HepG2 (cell line): Measurements from ENCODE around the gene GALNTL6. TPM values are rescaled to one million over a fixed set of nuclear protein-coding genes. Genes with fewer than 3 reads are reported as not detected.

Source experiments
- ATAC-seq: fragments of 200-7000 bp; cut with Tn5 transposase; 3 replicates; pipeline ENCODE4 v1.9.1; 2020; ENCODE audit warnings: mild to moderate bottlenecking, moderate library complexity
- BruUV-seq: library from RNA; stranded (reverse); fragments of 400-500 nt; replicated peaks from 2 replicates; lab custom pipeline; 2021; lab: Mats Ljungman, UMichigan
- CTCF ChIA-PET: fragments of 300-600 bp; formaldehyde crosslinking; extraction: SDS; loops from one replicate; lab custom pipeline; 2021; ENCODE audit warnings: low total read pairs, inconsistent platforms, low intra/inter-chr PET ratio; lab: Yijun Ruan, JAX
- POLR2A ChIA-PET: fragments of 350-600 bp; sonication (Branson Sonifier 250); formaldehyde crosslinking; loops from one replicate; lab custom pipeline; 2020; ENCODE audit warnings: antibody characterized with exemption, inconsistent platforms; lab: Yijun Ruan, JAX
- DNase-seq: peaks from one replicate; pipeline ENCODE4 v3.0.0-alpha.2; 2015; ENCODE audit warnings: low spot score
- FAIRE-seq: peaks from 3 replicates; lab custom pipeline; 2011; peaks lifted over from hg19 to GRCh38; lab: Jason Lieb, UNC
- H2AFZ ChIP-seq: one replicate; pipeline ENCODE4 v1.6.1; 2011; ENCODE audit warnings: low read length, inconsistent platforms
- H3K27ac ChIP-seq: fragments of 300-600 bp; 3 replicates; pipeline ENCODE4 v1.8.0; 2011; ENCODE audit warnings: mixed run types, mild to moderate bottlenecking, mixed read lengths, low read length, inconsistent platforms; ENCODE audit not compliant: insufficient read depth; ENCODE audit errors: extremely low read length
- H3K27me3 ChIP-seq, 2 experiments: fragments of 200-600 bp in 1 of 2; 2 replicates in 1 of 2; 3 replicates in 1 of 2; pipeline versions ENCODE4 v1.6.0 to v1.8.0; 2011; ENCODE audit warnings: low read length in 2 of 2, mild to moderate bottlenecking in 2 of 2, moderate library complexity in 2 of 2, inconsistent platforms in 1 of 2; ENCODE audit not compliant: insufficient read depth in 2 of 2, control insufficient read depth in 1 of 2
- H3K36me3 ChIP-seq, 2 experiments: fragments of 200-600 bp in 1 of 2; replicated peaks in 1 of 2; 2 replicates in 1 of 2; 3 replicates in 1 of 2; pipeline versions ENCODE4 v1.5.1 to v1.8.0; 2011; ENCODE audit warnings: low read length in 2 of 2, inconsistent platforms in 1 of 2; ENCODE audit not compliant: insufficient read depth in 2 of 2, control insufficient read depth in 1 of 2
- H3K4me1 ChIP-seq: 2 replicates; pipeline ENCODE4 v1.5.1; 2012; ENCODE audit warnings: low read length, inconsistent platforms; ENCODE audit not compliant: insufficient read depth
- H3K4me2 ChIP-seq: 2 replicates; pipeline ENCODE4 v1.6.0; 2011; ENCODE audit warnings: low read depth, low read length, inconsistent platforms
- H3K4me3 ChIP-seq, 3 experiments: fragments of 200-600 bp in 1 of 3; sonication (generic), shearing (Covaris generic) in 1 of 3; replicated peaks in 1 of 3; 2 replicates each; pipeline ENCODE4 v1.5.1; 2011 to 2016; ENCODE audit warnings: low read length in 3 of 3, inconsistent platforms in 2 of 3, low read depth in 2 of 3, mild to moderate bottlenecking in 2 of 3, control low read depth in 1 of 3, mixed read lengths in 1 of 3; ENCODE audit not compliant: insufficient read depth in 1 of 3
- H3K79me2 ChIP-seq: one replicate; pipeline ENCODE4 v1.6.1; 2011; ENCODE audit warnings: low read length, inconsistent platforms; ENCODE audit not compliant: insufficient read depth
- H3K9ac ChIP-seq: 2 replicates; pipeline ENCODE4 v1.6.0; 2011; ENCODE audit warnings: mild to moderate bottlenecking, low read depth, low read length, inconsistent platforms; ENCODE audit not compliant: insufficient read depth
- H3K9me3 ChIP-seq: 2 replicates; pipeline ENCODE4 v1.5.1; 2012; ENCODE audit warnings: mild to moderate bottlenecking, low read length
- H4K20me1 ChIP-seq: 2 replicates; pipeline ENCODE4 v1.6.0; 2011; ENCODE audit warnings: inconsistent platforms, mild to moderate bottlenecking, low read length, moderate library complexity; ENCODE audit not compliant: insufficient read depth
- ATM ChIP-seq: fragments of 450-650 bp; IDR thresholded peaks from 2 replicates; pipeline ENCODE4 v1.7.1; 2017; ENCODE audit warnings: mild to moderate bottlenecking, borderline replicate concordance
- CAMTA2 ChIP-seq: sonication (generic); formaldehyde crosslinking; IDR thresholded peaks from 2 replicates; pipeline ENCODE4 v1.4.0; 2020; ENCODE audit warnings: mild to moderate bottlenecking, missing genetic modification reagents, borderline replicate concordance
- CBX2 ChIP-seq, 2 experiments: fragments of 200-600 bp in 1 of 2; sonication (generic); formaldehyde crosslinking in 1 of 2; IDR thresholded peaks; 2 replicates each; pipeline versions ENCODE4 v1.7.0 to v1.8.1; 2018 to 2022; ENCODE audit warnings: low read depth in 2 of 2, low read length in 1 of 2, mild to moderate bottlenecking in 1 of 2, missing genetic modification reagents in 1 of 2
- CEBPG ChIP-seq: IDR thresholded peaks from 2 replicates; pipeline ENCODE4 v1.6.1; 2016
- DNMT1 ChIP-seq: sonication (generic); formaldehyde crosslinking; IDR thresholded peaks from 2 replicates; pipeline ENCODE4 v1.5.1; 2020; ENCODE audit warnings: mild to moderate bottlenecking, missing genetic modification reagents
- EEA1 ChIP-seq: sonication (generic); formaldehyde crosslinking; IDR thresholded peaks from 2 replicates; pipeline ENCODE4 v1.5.1; 2020; ENCODE audit warnings: mild to moderate bottlenecking, missing genetic modification reagents, borderline replicate concordance
- ERF ChIP-seq: IDR thresholded peaks from 2 replicates; pipeline ENCODE4 v1.6.1; 2018; ENCODE audit warnings: missing biosample characterization, missing genetic modification reagents
- KLF12 ChIP-seq: sonication (generic); formaldehyde crosslinking; IDR thresholded peaks from 2 replicates; pipeline ENCODE4 v1.4.0; 2020; ENCODE audit warnings: missing genetic modification reagents, borderline replicate concordance
- PHB2 ChIP-seq: fragments of 450-650 bp; IDR thresholded peaks from 2 replicates; pipeline ENCODE4 v1.6.1; 2018; ENCODE audit not compliant: partially characterized antibody
- SNAPC4 ChIP-seq: sonication (generic); formaldehyde crosslinking; IDR thresholded peaks from 2 replicates; pipeline ENCODE4 v1.4.0; 2020; ENCODE audit warnings: mild to moderate bottlenecking, missing genetic modification reagents
- ZIK1 ChIP-seq: sonication (generic); formaldehyde crosslinking; IDR thresholded peaks from 2 replicates; pipeline ENCODE4 v1.5.0; 2020; ENCODE audit warnings: mild to moderate bottlenecking, low read depth, missing genetic modification reagents, borderline replicate concordance
- ZNF30 ChIP-seq: sonication (generic); formaldehyde crosslinking; IDR thresholded peaks from 2 replicates; pipeline ENCODE4 v1.5.0; 2020; ENCODE audit warnings: mild to moderate bottlenecking, missing genetic modification reagents
- ZNF660 ChIP-seq: sonication (generic); formaldehyde crosslinking; IDR thresholded peaks from 2 replicates; pipeline ENCODE4 v1.5.1; 2020; ENCODE audit warnings: mild to moderate bottlenecking, low read depth, missing genetic modification reagents, borderline replicate concordance
- ZNF747 ChIP-seq: sonication (generic); formaldehyde crosslinking; IDR thresholded peaks from 2 replicates; pipeline ENCODE4 v1.8.1; 2023; ENCODE audit warnings: missing genetic modification reagents, mild to moderate bottlenecking, borderline replicate concordance
- WGBS: methylation state at CpG from one replicate; pipeline ENCODE4 v1.1.6; 2017; ENCODE audit warnings: low lambda C conversion rate; 5-methylcytosine and 5-hydroxymethylcytosine counted together
- in situ Hi-C: cut with HindIII; loops from 2 replicates; pipeline ENCODE4 v1.10.0; 2017; ENCODE audit warnings: low pct_unique_long_range_greater_than_20kb; ENCODE audit not compliant: extremely low pct_ligation_motif_present
- intact Hi-C: fragments of 100-400 bp; cut with micrococcal nuclease; formaldehyde crosslinking; loops from one replicate; pipeline ENCODE4 v1.10.0; 2022; ENCODE audit not compliant: unreplicated experiment
- polyA plus RNA-seq, 8 experiments: library from polyadenylated mRNA; depleted of rRNA in 3 of 8; stranded (reverse) in 7 of 8; unstranded in 1 of 8; fragments of >200 nt; fragmentation: Illumina TruSeq in 4 of 8; extraction: Trizol in 4 of 8; gene quantifications; 2 replicates each; pipeline versions ENCODE4 v1.2.1 to v1.2.3, GENCODE V29; 2011 to 2016; ENCODE audit warnings: low read depth in 4 of 8, missing spikeins in 1 of 8, mixed read lengths in 1 of 8; ENCODE audit not compliant: insufficient read depth in 1 of 8
- total RNA-seq, 5 experiments: library from RNA; depleted of rRNA; stranded (reverse); fragments of >200 nt; fragmentation: Illumina TruSeq; extraction: Trizol; gene quantifications; 2 replicates each; pipeline ENCODE4 v1.2.3, GENCODE V29; 2016; ENCODE audit warnings: low read depth in 1 of 5
- TF ChIP-seq, protein P1 (sequence below): sonication (generic); formaldehyde crosslinking; IDR thresholded peaks from 2 replicates; pipeline ENCODE4 v1.8.1; 2023; ENCODE audit warnings: mild to moderate bottlenecking, missing genetic modification reagents
- TF ChIP-seq, protein P2 (sequence below): sonication (generic); IDR thresholded peaks from 2 replicates; pipeline ENCODE4 v1.6.1; 2016; ENCODE audit warnings: low read depth, borderline replicate concordance

The GALNTL6 gene
- total and polyA plus RNA-seq, 2 of the 13 experiments (the other 11 are each of a cell fraction or from before 2014, with no cell fraction given): not detected

DNA sequence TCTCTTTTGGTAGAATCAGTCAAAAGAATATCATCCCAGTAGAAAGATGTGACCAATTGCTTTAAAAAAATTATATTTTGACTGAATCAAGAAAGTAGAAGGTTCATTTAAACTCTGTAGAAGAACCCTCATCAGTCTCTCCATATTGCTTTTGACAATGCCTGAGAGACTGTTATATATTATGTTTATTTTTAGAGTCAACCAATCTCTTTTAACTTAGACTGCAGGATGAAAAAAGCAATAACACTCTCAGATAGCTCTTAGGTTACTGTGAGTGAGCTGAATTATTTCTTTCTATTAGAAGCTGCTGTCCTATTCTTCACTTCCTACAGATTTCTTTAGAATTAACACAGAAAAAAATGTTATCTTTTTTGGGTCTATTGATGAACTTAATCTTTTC, 38.1 kb downstream of the GALNTL6 start (continued):
- no peak for TF ChIP-seq SNAPC4
- TF ChIP-seq KLF12 (CRISPR knock-in tag): no peak

GRCh38 chr4:171857302-171858012, 44.3 kb downstream of the GALNTL6 start:
- no peak overlapping the region for H3K9ac ChIP-seq
- 11% methylated on average over 3 of the region's 3 CpGs for WGBS
- no peaks in the 10 kb centered on the region for H3K4me1 ChIP-seq
- no peak overlapping the region for H3K4me2 ChIP-seq
- no peaks in the 10 kb centered on the region for H3K27me3 ChIP-seq
- H3K9me3 ChIP-seq: no peaks in the 10 kb centered on the region
- CTCF ChIA-PET: no interaction called here
- BruUV-seq: no TSS peak
- H3K36me3 ChIP-seq: no peaks in the 10 kb centered on the region
- H3K27ac ChIP-seq: no peak overlapping the region
- no peak overlapping the region for H3K4me3 ChIP-seq
- DNase-seq: no peak
- ATAC-seq: no peak
- no peak overlapping the region for H2AFZ ChIP-seq
- intact Hi-C loops: no loop called here
- no peak for FAIRE-seq
- no peaks in the 10 kb centered on the region for H4K20me1 ChIP-seq
- in situ Hi-C loops: no loop called here
- H3K79me2 ChIP-seq: no peaks in the 10 kb centered on the region
- POLR2A ChIA-PET: no interaction called here
- no peak for TF ChIP-seq CEBPG (CRISPR knock-in tag)
- TF ChIP-seq, protein P1, sequence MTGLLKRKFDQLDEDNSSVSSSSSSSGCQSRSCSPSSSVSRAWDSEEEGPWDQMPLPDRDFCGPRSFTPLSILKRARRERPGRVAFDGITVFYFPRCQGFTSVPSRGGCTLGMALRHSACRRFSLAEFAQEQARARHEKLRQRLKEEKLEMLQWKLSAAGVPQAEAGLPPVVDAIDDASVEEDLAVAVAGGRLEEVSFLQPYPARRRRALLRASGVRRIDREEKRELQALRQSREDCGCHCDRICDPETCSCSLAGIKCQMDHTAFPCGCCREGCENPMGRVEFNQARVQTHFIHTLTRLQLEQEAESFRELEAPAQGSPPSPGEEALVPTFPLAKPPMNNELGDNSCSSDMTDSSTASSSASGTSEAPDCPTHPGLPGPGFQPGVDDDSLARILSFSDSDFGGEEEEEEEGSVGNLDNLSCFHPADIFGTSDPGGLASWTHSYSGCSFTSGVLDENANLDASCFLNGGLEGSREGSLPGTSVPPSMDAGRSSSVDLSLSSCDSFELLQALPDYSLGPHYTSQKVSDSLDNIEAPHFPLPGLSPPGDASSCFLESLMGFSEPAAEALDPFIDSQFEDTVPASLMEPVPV: no peak
- TF ChIP-seq CBX2 (IDR thresholded peaks at IDR 0.05; ENCODE audit: low read depth, low read length): no peak
- TF ChIP-seq CBX2 (CRISPR knock-in tag; IDR thresholded peaks at IDR 0.05; ENCODE audit: low read depth): no peak
- TF ChIP-seq ZNF660 (CRISPR knock-in tag): no peak
- no peak for TF ChIP-seq ERF (CRISPR knock-in tag)
- no peak for TF ChIP-seq DNMT1 (CRISPR knock-in tag)
- no peak for TF ChIP-seq ZIK1 (CRISPR knock-in tag)
- TF ChIP-seq CAMTA2 (CRISPR knock-in tag): no peak
- TF ChIP-seq, protein P2, sequence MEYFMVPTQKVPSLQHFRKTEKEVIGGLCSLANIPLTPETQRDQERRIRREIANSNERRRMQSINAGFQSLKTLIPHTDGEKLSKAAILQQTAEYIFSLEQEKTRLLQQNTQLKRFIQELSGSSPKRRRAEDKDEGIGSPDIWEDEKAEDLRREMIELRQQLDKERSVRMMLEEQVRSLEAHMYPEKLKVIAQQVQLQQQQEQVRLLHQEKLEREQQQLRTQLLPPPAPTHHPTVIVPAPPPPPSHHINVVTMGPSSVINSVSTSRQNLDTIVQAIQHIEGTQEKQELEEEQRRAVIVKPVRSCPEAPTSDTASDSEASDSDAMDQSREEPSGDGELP: no peak
- no peak for TF ChIP-seq ZNF30 (CRISPR knock-in tag)
- TF ChIP-seq EEA1: no peak
- TF ChIP-seq ATM: no peak
- no peak for TF ChIP-seq PHB2
- TF ChIP-seq ZNF747: no peak
